GM12874 (cell line): ENCODE data around the gene LRRC10B.

Experiments used
- CTCF ChIP-seq: IDR thresholded peaks from 2 replicates; pipeline ENCODE4 v1.5.1; 2011; ENCODE audit warnings: low read depth, mild to moderate bottlenecking, control low read depth, low read length, moderate library complexity; ENCODE audit not compliant: insufficient read depth

The LRRC10B gene

GRCh38 chr11:61497473-61497872 lies 11.1 kb upstream of the LRRC10B start:
- TF ChIP-seq CTCF = no peak

DNA sequence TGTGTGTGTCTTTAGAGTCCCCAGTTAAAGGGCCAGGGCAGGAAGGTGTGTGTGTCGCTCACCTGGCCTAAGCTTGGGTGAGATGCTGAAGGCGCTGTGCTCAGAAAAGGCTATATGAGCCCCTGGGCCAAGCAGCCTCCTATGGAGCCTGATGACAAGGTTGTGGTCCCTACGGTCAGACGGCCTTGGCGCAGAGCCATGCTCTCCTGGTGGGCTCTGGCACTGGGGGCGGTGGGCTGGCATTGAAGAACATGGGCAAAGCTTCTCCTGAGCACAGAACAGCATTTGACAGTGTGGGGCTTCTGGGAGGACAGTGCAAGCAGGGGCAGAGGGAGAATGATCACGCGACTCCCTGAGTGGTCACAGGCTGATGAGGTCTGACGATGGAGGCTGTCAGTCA lies 10.7 kb upstream of the LRRC10B start:
- TF ChIP-seq CTCF = no peak

GRCh38 chr11:61498767-61499341 lies 9.7 kb upstream of the LRRC10B start:
- no peak for TF ChIP-seq CTCF

GRCh38 chr11:61499816-61500491 lies 8.6 kb upstream of the LRRC10B start:
- TF ChIP-seq CTCF = no peak

- no peak for TF ChIP-seq CTCF
These were observed 6.0 kb upstream of the LRRC10B start for GRCh38 chr11:61502522-61502921.

DNA sequence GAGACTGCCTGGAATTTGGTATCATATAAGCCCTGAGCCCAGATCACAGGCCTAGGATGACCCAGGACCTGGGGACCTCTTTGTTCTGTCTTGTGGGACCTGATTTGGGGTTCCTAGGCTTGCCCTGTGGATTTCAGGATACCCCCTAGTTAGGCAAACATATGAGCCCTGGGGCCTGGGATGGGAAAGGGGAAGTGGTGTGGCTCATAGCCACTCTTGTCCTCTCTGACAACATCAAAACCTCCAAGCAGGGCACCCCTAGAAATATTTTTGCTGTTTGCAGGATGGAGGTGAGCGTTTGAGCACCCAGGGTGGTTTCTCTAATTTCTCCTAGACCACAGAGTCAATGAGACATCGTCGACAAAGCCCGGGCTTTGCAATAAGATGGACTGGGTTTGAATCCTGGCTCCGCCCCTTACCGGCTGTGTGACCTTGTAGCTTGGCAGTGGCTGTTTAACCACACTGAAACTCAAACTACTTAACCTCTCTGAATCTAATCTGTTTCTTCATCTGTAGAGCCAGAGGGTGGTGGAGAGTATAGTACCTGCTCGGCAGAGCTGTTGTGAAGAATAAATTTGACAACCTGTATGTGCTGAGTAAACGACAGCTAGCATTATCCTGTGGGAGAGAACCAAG lies 5.3 kb upstream of the LRRC10B start:
- TF ChIP-seq CTCF = no peak

DNA sequence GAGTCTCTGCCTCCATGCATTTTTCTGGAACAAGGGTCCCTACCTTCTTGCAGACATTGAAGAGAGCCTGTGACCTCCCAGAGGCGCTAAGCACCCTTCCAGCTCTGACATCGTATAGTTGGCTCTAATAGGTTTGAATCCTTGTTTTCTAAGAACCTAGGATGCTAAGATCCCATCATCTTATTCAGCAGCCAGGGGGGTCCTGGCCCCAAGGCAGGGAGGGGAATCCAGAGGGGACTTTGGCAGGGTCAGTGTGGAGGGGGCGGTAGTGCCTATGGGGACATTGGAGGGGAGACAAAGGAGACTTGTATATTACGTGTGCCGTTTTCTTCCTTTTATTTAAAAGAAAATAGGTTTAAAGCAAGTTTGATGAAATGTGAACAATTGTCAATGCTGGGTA lies 3.4 kb upstream of the LRRC10B start:
- TF ChIP-seq CTCF = no peak
